Esophagus squamous epithelium (tissue), 5 donors: ENCODE measurements around the gene CREBL2. TPM values are rescaled to one million over a fixed set of nuclear protein-coding genes. Genes with fewer than 3 reads are reported as not detected.
"Not testable (repeated sequence)": the region's sequence is repeated elsewhere in the genome, so short reads cannot be mapped to it uniquely, and the experiment has no call there.

Source experiments
- DNase-seq: peaks from one replicate; lab custom pipeline; 2025; lab: John Stamatoyannopoulos, UW
- H3K27ac ChIP-seq, 4 donors: fragments of 200-600 bp; sonication (generic); one replicate each; pipeline ENCODE4 v1.5.1; 2016 to 2019; ENCODE audit warnings: mild to moderate bottlenecking in 1 of 4
- H3K27me3 ChIP-seq, 4 donors: fragments of 200-600 bp; sonication (generic); 1 replicate in 3 of 4; 2 replicates in 1 of 4; pipeline versions ENCODE4 v1.5.1 to v1.6.0; 2017 to 2021; ENCODE audit warnings: antibody characterized with exemption in 1 of 4
- H3K36me3 ChIP-seq, 3 donors: fragments of 200-600 bp; sonication (generic); one replicate each; pipeline ENCODE4 v1.5.1; 2016 to 2019
- H3K4me1 ChIP-seq, 3 donors: fragments of 200-600 bp; sonication (generic); one replicate each; pipeline ENCODE4 v1.5.1; 2017 to 2019
- H3K4me3 ChIP-seq, 4 donors: fragments of 200-600 bp; sonication (generic); 1 replicate in 3 of 4; 2 replicates in 1 of 4; pipeline ENCODE4 v1.5.1; 2016 to 2019; ENCODE audit warnings: mild to moderate bottlenecking in 2 of 4, moderate library complexity in 1 of 4
- H3K9me3 ChIP-seq, 3 donors: fragments of 200-600 bp; sonication (generic); one replicate each; pipeline ENCODE4 v1.5.1; 2016 to 2019
- CTCF ChIP-seq, 6 experiments: fragments of 450-650 bp in 4 of 6; fragments of 200-600 bp in 2 of 6; sonication (generic) in 2 of 6; IDR thresholded peaks; one replicate each; pipeline ENCODE4 v1.5.1; 2016 to 2019; ENCODE audit warnings: antibody characterized with exemption in 6 of 6, mild to moderate bottlenecking in 4 of 6, moderate library complexity in 4 of 6
- POLR2A ChIP-seq, 4 donors: fragments of 450-650 bp; IDR thresholded peaks; one replicate each; pipeline ENCODE4 v1.6.1; 2017; ENCODE audit warnings: antibody characterized with exemption in 4 of 4, mild to moderate bottlenecking in 4 of 4, moderate library complexity in 3 of 4
- WGBS, 2 donors: methylation state at CpG; one replicate each; pipeline ENCODE4 v1.1.5; 2018; 5-methylcytosine and 5-hydroxymethylcytosine counted together
- intact Hi-C: fragments of 100-400 bp; cut with DNase I; formaldehyde crosslinking; loops from one replicate; pipeline ENCODE4 v1.15.0; 2022
- total RNA-seq, 4 donors: library from RNA; depleted of rRNA; stranded (reverse); fragments of >200 nt; gene quantifications; one replicate each; pipeline ENCODE4 v1.1.0, GENCODE V29; 2016
- donor health status: DM: yes; HTN: yes; CAD: no.

Gene CREBL2
- total RNA-seq, 4 donors from 2014 or later = 9.4 to 30.7 (median 17.3) TPM

- intact Hi-C loops = no loop called here
- TF ChIP-seq POLR2A (IDR thresholded peaks at IDR 0.05) (no peak), CTCF (IDR thresholded peaks at IDR 0.05) (no peak)
- no peak for DNase-seq
- Histone ChIP-seq H3K4me3 (no peak overlapping the region), H3K27me3 (no peaks in the 10 kb centered on the region), H3K9me3 (no peaks in the 10 kb centered on the region), H3K27ac (peak overlapping the region in 1 of 4 donors; percentile 65), H3K36me3 (no peaks in the 10 kb centered on the region), H3K4me1 (peaks cover 0 to 36% (median 14%) of the 10 kb centered on the region in 3 donors)
- WGBS, 2 donors = 86 to 100% methylated on average over 1 of the region's 1 CpG
Measured at GRCh38 chr12:12587878-12588277, 23.8 kb upstream of the CREBL2 start.

GRCh38 chr12:12588436-12588835 lies 23.2 kb upstream of the CREBL2 start:
- H3K27ac ChIP-seq, DNase-seq, intact Hi-C loops, H3K27me3 ChIP-seq, H3K36me3 ChIP-seq, H3K9me3 ChIP-seq, H3K4me3 ChIP-seq: not testable (repeated sequence)
- H3K4me1 ChIP-seq = peaks cover 0 to 36% (median 14%) of the 10 kb centered on the region in 3 donors
- 84 to 85% methylated on average over 3 of the region's 3 CpGs for WGBS, 2 donors

- no peak overlapping the region for H3K4me3 ChIP-seq
- TF ChIP-seq POLR2A (IDR thresholded peaks at IDR 0.05) (no peak), CTCF (IDR thresholded peaks at IDR 0.05) (no peak)
- intact Hi-C loops = no loop called here
- WGBS, 2 donors = 87 to 90% methylated on average over 6 of the region's 6 CpGs
- H3K4me1 ChIP-seq = peaks cover 0 to 24% (median 4%) of the 10 kb centered on the region in 3 donors
- H3K36me3 ChIP-seq = no peaks in the 10 kb centered on the region
- H3K27ac ChIP-seq = peak overlapping the region in 1 of 4 donors; percentile 34
- H3K27me3 ChIP-seq = no peaks in the 10 kb centered on the region
- no peak for DNase-seq
- no peaks in the 10 kb centered on the region for H3K9me3 ChIP-seq
Measured at GRCh38 chr12:12590961-12591360, 20.7 kb upstream of the CREBL2 start.

- TF ChIP-seq CTCF (IDR thresholded peaks at IDR 0.05) = no peak
- TF ChIP-seq POLR2A (IDR thresholded peaks at IDR 0.05) = no peak
- Histone ChIP-seq H3K27me3 (no peaks in the 10 kb centered on the region), H3K4me3 (no peak overlapping the region), H3K4me1 (peaks cover 0 to 4% (median 0%) of the 10 kb centered on the region in 3 donors), H3K9me3 (no peaks in the 10 kb centered on the region), H3K27ac (no peak overlapping the region), H3K36me3 (no peaks in the 10 kb centered on the region)
- intact Hi-C loops = no loop called here
- no peak for DNase-seq
- 73 to 74% methylated on average over 3 of the region's 3 CpGs for WGBS, 2 donors
Measured at GRCh38 chr12:12592930-12593329, 18.7 kb upstream of the CREBL2 start.

- H3K9me3 ChIP-seq, H3K4me3 ChIP-seq, H3K27ac ChIP-seq, H3K27me3 ChIP-seq, DNase-seq, H3K36me3 ChIP-seq, intact Hi-C loops: not testable (repeated sequence)
- 77 to 79% methylated on average over 2 of the region's 2 CpGs for WGBS, 2 donors
- H3K4me1 ChIP-seq = peaks cover 0 to 15% (median 4%) of the 10 kb centered on the region in 3 donors
Measured at GRCh38 chr12:12595929-12596328, 15.7 kb upstream of the CREBL2 start.

- H3K4me3 ChIP-seq, DNase-seq, H3K36me3 ChIP-seq, H3K27me3 ChIP-seq, intact Hi-C loops, H3K9me3 ChIP-seq, H3K27ac ChIP-seq: not testable (repeated sequence)
- peaks cover 0 to 15% (median 4%) of the 10 kb centered on the region in 3 donors for H3K4me1 ChIP-seq
- WGBS, 2 donors = 68 to 80% methylated on average over 2 to 3 of the region's 3 CpGs
Measured at GRCh38 chr12:12596598-12596997, 15.1 kb upstream of the CREBL2 start.

DNA sequence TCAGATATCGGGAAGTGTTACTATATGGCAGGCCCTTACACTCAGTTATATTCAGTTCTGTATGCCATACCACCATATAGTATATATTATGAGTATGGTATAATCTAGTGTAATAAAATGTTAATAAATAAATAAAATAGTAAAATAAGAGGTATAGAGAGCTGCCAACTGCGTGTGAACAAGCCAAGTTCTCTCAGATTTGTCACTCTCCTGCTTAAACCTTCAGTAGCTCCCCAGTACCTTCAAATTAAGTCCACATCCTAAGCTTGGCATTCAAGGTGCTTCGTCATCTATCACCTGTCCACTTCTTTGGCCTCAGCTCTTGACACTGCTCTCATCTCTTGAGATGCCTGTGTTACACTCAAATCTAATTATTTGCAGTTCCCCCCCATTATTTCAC lies 12.8 kb upstream of the CREBL2 start:
- Histone ChIP-seq H3K27me3 (no peaks in the 10 kb centered on the region), H3K27ac (no peak overlapping the region), H3K9me3 (no peaks in the 10 kb centered on the region), H3K4me1 (peaks cover 0 to 23% (median 4%) of the 10 kb centered on the region in 3 donors), H3K36me3 (no peaks in the 10 kb centered on the region), H3K4me3 (no peak overlapping the region)
- intact Hi-C loops = no loop called here
- DNase-seq = no peak
- WGBS, 2 donors = 83 to 86% methylated on average over 3 of the region's 3 CpGs
- no peak for TF ChIP-seq CTCF (IDR thresholded peaks at IDR 0.05)
- TF ChIP-seq POLR2A (IDR thresholded peaks at IDR 0.05) = no peak
